Anterior cingulate cortex (tissue), 58 donors: ENCODE results near the gene STXBP2.
A peak's percentile ranks its signal among the peaks of the same experiment; 100 is the strongest.

Source experiments
- DNase-seq, 58 donors: peaks; one replicate each; lab custom pipeline; 2025; lab: John Stamatoyannopoulos, UW

Gene STXBP2

DNA sequence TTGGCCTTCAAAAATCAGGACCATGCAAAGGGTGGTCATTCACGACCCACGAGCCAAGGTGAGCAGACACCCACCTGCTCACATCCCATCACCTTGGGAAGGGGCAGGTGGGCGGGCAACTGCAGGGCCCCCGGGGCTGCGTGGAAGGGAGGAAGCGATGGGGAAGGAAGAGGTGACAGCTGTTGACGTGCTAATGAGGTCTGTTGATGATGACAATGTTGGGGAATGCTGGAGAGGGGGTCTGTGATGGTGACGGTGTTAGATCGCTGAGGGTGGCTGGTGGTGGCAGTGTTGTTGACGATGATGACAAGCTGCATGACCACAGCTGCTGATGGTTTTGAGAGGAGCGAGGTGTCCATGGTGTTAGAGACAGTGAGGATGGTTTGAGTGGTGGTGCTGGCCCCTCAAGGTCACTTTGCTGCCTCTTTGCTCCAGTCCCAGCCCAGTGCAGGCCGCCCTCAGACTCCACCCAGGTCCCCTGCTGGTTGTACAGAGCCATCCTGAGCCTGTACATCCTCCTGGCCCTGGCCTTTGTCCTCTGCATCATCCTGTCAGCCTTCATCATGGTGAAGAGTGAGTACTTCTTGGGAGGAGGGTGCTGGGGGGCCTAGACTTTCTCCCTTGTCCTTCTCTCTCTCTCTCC is 40.9 kb downstream of the STXBP2 start:
- DNase-seq, result no peak

DNA sequence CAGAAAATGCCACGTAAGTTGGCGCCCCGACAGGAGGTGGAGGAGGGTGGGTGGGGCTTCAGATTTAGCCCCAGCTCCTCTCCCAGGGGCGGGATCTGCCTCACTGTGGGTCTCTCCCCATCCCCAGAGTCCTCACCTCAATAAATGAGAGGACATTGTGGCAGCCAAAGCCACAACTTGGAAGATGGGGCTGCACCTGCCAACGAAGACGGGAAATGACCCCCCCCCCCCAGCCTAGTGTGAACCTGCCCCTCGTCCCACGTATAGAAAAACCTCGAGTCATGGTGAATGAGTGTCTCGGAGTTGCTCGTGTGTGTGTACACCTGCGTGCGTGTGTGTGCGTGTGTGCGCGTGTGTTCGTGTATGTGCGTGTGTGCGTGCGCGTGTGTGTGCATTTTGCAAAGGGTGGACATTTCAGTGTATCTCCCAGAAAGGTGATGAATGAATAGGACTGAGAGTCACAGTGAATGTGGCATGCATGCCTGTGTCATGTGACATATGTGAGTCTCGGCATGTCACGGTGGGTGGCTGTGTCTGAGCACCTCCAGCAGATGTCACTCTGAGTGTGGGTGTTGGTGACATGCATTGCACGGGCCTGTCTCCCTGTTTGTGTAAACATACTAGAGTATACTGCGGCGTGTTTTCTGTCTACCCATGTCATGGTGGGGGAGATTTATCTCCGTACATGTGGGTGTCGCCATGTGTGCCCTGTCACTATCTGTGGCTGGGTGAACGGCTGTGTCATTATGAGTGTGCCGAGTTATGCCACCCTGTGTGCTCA is 42.3 kb downstream of the STXBP2 start:
- DNase-seq, result peak in 11 of 58 donors; percentile 2 to 19 (median 5)

DNA sequence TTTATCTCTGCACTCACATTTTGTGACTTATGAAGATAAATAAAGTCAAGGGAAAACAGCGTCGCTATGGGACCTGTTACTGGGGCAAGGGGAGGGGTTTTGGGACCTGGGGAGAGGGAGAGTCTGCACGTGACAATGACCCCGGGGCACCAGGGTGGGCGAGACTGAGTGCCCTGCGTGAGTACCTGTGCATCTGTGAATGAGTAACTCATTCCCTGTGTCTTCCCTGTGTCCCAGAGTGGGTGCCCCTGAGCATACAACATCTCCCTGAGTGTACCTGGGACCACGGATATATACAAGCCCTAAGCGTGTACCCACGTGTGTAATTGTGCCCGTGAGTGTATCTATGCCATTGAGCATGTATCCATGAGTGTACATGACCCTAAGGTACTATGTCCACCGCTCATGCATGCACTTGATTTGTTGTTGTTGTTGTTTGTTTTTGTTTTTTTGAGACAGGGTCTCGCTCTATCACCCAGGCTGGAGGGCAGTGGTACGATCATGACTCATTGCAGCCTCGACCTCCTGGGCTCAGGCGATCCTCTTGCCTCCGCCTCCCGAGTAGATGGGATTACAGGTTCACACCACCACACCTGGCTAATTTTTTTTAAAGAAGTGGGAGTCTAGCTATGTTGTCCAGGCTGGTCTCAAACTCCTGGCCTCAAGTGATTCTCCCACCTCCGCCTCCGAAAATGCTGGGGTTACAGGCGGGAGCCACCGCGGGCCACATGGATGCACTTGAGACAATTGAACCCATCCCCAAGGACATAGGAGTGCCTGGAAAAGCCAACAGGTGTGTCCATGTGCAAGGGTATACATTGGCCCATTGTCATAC is 43.1 kb downstream of the STXBP2 start:
- DNase-seq, result peak in 1 of 58 donors; percentile 39

DNA sequence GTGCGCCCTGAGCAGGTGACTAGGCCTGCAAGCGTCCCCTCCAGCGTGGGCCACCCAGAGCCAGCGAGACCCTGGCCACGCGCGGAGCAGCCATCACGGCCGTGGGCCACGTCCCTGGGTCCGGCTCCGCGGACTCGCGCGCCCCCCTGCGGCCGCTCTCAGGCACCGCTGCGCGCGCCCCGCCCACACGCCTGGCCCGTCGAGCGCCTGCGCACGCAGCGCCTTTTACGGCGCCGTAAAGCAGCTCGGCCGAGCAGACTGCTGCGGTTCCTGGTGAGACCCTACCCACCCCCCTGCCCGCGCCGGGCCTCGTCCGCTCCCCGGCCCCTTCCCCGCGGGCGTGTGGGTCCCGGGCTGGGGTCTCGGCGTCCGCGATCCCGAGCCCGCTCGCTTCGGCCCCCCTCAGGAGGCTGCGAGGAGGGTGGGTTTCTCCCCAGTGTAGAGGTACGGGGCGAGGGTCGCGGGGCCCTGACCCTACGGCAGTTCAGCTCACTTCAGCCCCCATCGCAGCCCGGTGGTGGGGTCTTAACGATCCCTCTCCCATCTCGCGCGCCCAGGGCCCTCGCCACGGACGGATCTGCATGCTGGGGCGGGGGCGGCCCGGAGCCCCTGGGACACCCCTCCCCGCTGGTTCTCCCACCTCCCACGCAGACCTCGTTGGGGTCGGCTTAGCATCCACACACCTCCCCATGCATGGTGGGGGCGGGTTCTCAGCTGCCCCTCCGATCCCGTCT is 43.9 kb downstream of the STXBP2 start, which contains the start of gene TRAPPC5:
TRAPPC5 (plus strand) TSS at position 228 of the 734 bp plus-strand sequence. CDS start 1,421 bp downstream, outside the sequence.
- peak in 57 of 58 donors; percentile 25 to 91 (median 77) for DNase-seq

DNA sequence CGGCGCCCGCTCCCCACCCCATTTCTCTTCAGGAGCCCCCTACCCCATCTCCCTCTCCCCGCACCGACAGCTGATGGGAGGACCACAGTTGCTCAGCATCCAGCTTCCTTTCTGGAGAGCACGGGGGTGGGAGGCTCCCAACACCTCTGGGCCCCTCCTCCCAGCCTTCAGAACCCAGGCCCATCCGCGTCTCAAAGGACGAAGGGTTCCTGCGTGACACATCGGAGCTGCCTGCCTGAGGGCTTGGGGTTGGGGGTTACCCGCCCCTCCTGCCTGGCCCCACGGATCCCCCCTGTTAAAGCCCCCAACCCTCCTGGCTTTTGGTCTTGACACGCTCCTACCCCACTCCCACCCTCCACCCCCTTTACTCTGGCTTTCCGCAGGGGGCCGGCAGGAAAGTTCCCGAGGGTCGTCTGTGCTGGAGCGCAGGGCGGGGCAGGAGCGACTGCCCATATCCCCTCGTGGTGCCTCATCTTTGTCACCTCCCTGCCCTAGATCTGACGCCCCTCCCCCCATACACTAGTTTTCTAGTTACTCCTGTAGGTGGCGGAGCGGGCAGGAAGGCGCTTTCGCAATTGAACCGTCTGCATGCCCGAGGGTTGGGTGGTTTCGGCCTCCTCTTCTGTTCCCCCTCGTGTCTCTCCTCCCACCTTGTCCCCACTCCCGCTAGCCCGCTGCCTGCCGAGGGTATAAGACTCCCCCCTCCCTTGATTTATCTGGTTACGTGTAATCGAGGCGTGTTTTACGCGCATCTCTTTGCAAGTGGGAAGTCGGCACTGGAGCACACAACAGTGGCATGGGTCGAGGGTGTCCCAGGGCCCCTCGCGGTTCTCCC is 44.6 kb downstream of the STXBP2 start:
- DNase-seq, result peak in 54 of 58 donors; percentile 6 to 82 (median 48)

DNA sequence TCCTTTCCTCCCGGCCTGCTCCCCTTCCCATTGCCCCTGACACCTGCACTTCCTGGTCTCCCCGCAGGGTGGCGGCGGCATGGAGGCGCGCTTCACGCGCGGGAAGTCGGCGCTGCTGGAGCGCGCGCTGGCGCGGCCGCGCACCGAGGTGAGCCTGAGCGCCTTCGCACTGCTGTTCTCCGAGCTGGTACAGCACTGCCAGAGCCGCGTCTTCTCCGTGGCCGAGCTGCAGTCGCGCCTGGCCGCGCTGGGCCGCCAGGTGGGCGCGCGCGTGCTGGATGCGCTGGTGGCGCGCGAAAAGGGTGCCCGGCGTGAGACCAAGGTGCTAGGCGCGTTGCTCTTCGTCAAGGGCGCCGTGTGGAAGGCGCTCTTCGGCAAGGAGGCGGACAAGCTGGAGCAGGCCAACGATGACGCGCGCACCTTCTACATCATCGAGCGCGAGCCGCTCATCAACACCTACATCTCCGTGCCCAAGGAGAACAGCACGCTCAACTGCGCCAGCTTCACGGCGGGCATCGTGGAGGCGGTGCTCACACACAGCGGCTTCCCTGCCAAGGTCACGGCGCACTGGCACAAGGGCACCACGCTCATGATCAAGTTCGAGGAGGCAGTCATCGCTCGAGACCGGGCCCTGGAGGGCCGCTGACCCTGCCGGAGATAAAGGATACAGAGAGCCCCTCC is 45.4 kb downstream of the STXBP2 start:
- peak in 20 of 58 donors; percentile 12 to 75 (median 38) for DNase-seq

DNA sequence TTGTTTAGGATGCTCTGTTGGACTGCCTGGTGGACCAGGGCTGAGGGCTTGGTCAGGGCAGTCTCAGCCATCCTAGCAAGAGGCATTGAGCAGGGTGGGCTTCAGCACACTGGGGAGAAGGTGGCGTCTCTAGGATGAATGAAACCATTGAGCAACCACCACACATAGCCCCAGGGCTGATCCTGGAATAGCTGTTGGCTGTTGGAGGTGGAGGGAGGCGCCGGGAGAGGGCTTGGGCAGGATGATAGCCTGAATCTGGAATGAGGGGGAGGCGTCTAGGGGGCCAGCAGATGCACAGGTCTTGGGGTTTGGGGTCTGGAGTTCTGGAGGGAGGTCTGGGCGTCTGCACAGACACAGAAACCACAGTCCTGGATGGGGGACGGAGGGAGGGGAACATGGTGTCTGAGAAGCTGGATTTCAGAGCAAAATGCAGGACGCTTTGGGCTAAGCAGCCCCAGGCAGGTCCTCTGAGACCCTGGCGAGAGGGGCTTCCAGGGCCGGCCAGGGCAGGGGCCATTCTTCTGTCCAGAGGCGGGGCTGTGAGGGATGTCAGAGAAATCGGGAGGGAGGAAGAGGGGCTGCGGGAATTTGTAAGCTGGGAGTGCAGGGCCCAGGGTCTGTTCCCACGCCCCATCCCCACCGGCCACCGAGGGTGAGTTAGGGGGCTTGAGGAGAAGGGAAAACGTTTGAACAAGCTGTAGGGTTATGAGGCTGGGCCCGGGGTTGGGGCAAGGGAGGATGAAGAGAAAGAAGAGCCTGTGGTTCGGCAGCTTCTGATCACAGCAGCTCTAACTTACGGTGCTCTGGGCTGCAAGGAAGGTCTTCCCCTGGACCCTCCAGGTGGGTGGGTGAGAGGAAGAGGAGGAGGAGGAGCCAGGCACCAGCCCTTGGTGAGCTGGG is 48.9 kb downstream of the STXBP2 start:
- DNase-seq, result no peak

DNA sequence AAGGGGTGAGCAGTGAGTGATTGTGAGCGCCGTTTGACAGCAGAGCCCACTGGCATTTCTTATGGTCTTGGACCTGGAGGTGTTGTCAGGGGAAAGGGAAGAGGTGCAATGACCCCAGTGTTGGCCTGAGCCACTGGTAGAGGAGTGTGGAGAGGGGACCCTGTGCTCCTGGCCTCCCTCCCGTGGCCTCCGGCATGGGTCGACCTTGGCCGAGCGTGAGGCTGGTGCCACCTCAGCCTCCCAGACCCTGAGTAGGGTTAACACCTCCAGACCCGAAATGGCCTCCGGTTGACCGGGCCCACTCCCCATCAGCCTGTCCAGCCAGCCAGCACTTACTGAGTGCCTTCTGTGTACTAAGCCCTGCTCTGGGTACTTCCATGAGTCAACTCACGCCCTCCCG is 50.3 kb downstream of the STXBP2 start:
- DNase-seq, result no peak

DNA sequence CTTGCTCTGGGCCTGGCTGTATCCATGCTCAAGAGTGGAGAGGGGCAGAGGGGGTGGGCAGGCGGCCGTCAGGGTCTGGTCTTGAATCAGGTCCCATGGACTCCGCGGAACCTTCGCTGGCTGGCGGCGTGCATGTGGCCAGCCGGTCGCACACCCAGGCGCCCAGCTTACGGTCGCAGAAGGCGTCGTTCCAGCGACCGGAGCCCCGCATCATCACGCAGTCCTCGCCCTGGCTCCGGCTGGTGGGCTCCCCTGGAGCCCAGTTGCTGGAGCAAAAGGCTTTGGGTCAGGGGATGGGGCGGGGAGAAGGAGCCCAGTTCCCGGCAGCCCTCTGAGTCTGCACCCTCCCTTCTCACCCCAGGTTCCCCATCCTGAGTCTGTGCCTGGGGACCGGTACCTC is 52.3 kb downstream of the STXBP2 start:
- no peak for DNase-seq

DNA sequence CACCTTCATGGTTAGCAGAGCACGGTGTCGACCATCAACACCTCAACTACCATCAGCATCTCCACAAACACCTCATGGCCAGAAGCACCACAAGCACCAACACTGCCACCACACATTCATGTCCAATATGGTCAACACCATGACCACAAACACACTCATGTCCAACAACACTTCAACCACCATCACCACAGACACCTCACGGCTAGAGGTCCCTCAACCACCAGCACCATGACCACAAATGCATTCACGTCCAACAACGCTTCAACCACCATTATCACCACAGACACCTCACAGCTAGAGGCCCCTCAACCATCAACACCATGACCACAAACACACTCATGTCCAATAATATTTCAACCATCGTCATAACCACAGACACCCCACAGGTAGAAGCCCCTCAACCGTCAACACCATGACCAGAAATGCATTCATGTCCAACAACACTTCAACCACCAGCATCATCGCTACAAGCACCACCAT is 53.9 kb downstream of the STXBP2 start:
- no peak for DNase-seq

DNA sequence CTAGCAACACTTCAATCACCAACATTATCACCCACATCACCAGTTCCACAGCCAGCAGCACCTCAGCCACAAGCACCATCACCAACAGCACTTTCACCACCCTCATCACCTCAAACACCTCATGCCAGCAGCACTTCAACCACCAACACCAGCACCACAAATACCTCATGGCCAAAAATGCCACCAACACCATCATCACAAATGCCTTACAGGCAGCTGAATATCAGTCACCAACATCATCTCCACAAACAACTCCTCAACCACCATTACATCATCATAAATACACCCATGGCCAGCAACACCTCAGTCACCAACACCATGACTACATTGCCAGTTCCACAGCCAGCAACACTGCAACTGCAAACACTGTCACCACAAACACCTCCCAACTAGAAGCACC is 54.6 kb downstream of the STXBP2 start:
- no peak for DNase-seq

DNA sequence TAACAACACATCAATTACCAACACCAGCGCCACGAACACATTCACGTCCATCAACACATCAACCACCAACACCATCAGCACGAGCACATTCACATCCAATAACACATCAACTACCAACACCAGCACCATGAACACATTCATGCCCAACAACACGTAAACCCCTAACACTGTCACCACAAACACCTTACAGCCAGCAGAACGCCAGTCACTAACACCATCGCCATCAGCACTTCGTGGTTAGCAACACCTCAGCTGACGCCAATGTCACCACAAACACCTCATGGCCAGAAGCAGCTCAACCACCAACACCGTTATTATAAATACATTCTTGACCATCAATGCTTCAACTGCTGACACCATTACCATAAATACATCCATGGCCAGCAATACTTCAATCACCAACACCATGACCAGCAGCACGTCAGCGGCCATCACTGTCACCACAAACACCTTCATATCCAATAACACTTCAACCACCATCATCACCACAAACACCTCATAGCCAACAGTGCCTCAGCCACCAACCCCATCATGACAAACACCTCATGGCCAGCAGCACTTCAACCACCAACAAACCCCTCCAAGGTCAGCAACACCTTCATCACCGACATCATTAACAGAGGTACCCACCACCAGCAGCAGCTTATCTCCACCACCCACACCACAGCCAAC is 55.6 kb downstream of the STXBP2 start:
- no peak for DNase-seq

DNA sequence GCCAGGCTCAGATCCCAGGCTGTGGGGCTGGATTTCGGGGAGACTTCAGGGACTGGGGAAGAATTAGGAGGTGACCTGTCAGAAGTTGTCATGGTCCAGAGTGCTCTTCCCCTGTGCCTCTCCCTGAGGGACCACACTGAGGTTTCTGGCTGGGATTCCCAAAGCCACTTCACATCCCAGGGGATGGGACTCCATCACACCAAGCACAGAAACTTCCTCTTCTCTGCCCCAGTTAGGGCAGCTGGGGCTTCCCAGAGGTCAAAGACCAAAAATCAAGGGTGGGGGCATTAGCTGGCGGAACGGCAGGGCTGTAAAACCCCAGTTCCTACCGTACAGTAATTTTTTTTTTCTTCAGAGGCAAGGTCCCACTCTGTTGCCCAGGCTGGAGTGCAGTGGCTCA is 57.6 kb downstream of the STXBP2 start:
- no peak for DNase-seq
